Lung microvascular endothelial cell (primary cell): ENCODE measurements around the gene PCDHGB6. TPM values are rescaled to one million over a fixed set of nuclear protein-coding genes. Genes with fewer than 3 reads are reported as not detected.
"Not testable (repeated sequence)": the region's sequence is repeated elsewhere in the genome, so short reads cannot be mapped to it uniquely, and the experiment has no call there.

Experiments used
- DNase-seq, 2 donors: peaks; one replicate each; pipeline versions ENCODE4 v3.0.0 to v3.0.0-alpha.2; 2010; ENCODE audit warnings: low read depth in 2 of 2
- total RNA-seq: library from RNA; depleted of rRNA; stranded (reverse); fragments of >200 nt; gene quantifications from 2 replicates; pipeline ENCODE4 v1.2.1, GENCODE V29; 2014

The PCDHGB6 gene
- total RNA-seq, 1 donor from 2014 or later = 2.4 TPM

DNA sequence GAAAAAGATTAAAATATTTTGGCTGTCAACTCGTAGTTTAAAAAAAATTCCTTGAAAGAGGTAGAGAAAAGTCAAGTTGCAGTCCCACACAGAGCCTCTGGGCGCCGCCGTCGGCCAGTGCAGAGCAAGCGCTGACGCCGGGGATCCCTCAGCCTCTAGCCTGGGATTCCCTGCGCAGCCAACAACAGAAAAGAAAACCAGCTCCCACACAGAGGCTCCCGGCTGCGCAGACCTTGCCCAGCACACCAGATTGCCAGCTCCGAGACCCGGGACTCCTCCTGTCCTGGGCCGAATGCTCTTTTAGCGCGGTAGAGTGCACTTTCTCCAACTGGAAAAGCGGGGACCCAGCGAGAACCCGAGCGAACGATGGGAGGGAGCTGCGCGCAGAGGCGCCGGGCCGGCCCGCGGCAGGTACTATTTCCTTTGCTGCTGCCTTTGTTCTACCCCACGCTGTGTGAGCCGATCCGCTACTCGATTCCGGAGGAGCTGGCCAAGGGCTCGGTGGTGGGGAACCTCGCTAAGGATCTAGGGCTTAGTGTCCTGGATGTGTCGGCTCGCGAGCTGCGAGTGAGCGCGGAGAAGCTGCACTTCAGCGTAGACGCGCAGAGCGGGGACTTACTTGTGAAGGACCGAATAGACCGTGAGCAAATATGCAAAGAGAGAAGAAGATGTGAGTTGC lies 9.8 kb downstream of the PCDHGB6 start, which contains the start of gene PCDHGB7:
TSS of gene PCDHGB7 (plus strand) at position 184 of the 679 bp plus-strand sequence. CDS start at position 367, 183 bp downstream.
- peak; percentile 85 to 89 for DNase-seq

DNA sequence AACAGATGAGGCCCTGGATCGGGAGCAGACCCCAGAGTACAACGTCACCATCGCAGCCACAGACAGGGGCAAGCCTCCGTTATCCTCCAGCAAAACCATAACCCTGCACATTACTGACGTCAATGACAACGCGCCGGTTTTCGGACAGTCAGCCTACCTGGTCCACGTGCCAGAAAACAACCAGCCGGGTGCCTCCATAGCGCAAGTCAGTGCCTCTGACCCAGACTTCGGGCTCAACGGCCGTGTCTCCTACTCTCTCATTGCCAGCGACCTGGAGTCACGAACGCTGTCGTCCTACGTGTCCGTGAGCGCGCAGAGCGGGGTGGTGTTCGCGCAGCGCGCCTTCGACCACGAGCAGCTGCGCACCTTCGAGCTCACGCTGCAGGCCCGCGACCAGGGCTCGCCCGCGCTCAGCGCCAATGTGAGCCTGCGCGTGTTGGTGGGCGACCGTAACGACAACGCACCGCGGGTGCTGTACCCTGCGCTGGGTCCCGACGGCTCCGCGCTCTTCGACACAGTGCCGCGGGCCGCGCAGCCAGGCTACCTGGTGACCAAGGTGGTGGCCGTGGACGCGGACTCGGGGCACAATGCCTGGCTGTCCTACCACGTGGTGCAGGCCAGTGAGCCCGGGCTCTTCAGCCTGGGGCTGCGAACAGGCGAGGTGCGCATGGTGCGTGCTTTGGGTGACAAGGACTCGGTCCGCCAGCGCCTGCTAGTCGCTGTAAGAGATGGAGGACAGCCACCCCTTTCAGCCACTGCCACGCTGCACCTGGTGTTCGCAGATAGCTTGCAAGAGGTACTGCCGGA lies 11.5 kb downstream of the PCDHGB6 start:
- no peak for DNase-seq

DNA sequence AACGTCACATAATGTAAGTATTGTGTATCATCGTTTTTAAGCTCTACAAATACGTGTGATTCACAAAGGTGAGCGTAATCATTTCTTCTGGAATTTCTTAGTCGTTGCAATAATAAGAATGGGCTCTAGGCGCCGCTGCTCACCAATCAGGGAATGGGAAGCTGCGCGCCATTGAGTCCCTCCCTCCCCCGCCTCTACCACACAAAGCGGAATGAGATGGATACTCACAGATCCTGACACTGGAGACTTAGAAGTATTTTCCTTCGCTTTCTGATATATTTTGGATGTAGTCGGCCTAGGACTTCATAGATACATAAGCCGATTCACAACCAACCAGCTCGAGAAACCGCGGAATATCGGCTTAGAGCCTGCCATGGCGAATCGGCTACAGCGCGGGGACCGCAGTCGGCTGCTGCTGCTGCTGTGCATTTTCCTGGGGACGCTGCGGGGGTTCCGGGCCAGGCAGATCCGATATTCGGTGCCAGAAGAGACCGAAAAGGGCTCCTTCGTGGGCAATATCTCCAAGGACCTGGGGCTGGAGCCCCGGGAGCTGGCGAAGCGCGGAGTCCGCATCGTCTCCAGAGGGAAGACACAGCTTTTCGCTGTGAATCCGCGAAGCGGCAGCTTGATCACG lies 13.2 kb downstream of the PCDHGB6 start, which contains the start of gene PCDHGA11:
TSS of gene PCDHGA11 (plus strand) at position 197 of the 634 bp plus-strand sequence. CDS start at position 374, 177 bp downstream.
- DNase-seq = peak; percentile 54 to 72

DNA sequence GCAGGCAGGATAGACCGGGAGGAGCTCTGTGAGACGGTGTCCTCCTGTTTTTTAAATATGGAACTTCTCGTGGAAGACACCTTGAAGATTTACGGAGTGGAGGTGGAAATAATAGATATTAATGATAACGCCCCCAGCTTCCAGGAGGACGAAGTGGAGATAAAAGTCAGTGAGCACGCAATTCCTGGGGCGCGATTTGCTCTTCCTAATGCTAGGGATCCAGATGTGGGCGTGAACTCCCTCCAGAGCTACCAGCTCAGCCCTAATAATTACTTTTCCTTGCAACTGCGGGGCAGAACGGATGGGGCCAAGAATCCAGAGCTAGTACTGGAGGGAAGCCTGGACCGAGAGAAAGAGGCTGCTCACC lies 13.7 kb downstream of the PCDHGB6 start:
- no peak for DNase-seq

DNA sequence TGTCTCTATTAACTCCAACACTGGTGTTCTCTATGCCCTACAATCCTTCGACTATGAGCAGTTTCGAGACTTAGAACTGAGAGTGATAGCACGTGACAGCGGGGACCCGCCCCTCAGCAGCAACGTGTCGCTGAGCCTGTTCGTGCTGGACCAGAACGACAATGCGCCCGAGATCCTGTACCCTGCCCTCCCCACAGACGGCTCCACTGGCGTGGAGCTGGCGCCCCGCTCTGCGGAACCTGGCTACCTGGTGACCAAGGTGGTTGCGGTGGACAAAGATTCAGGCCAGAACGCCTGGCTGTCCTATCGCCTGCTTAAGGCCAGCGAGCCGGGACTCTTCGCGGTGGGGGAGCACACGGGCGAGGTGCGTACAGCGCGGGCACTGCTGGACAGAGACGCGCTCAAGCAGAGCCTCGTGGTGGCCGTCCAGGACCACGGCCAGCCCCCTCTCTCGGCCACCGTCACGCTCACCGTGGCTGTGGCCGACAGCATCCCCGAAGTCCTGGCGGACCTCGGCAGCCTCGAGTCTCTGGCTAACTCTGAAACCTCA lies 15.0 kb downstream of the PCDHGB6 start:
- no peak for DNase-seq

DNA sequence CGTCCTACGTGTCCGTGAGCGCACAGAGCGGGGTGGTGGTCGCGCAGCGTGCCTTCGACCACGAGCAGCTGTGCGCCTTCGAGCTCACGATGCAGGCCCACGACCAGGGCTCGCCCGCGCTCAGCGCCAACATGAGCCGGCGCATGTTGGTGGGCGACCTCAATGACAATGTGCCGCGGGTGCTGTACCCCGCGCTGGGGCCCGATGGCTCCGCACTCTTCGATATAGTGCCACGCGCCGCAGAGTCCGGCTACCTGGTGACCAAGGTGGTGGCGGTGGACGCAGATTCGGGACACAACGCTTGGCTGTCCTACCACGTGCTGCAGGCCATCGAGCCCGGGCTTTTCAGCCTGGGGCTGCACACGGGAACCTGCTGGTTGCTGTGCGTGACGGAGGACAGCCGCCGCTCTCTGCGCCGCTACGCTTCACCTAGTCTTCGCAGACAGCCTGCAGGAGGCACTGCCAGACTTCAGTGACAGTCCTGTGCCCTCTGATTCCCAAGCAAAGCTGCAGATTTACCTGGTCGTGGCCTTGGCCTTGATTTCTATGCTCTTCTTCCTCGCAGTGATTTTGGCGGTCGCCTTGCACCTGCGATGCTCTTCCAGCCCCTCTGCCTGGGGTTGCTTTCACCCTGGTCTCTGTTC lies 20.1 kb downstream of the PCDHGB6 start:
- no peak for DNase-seq

DNA sequence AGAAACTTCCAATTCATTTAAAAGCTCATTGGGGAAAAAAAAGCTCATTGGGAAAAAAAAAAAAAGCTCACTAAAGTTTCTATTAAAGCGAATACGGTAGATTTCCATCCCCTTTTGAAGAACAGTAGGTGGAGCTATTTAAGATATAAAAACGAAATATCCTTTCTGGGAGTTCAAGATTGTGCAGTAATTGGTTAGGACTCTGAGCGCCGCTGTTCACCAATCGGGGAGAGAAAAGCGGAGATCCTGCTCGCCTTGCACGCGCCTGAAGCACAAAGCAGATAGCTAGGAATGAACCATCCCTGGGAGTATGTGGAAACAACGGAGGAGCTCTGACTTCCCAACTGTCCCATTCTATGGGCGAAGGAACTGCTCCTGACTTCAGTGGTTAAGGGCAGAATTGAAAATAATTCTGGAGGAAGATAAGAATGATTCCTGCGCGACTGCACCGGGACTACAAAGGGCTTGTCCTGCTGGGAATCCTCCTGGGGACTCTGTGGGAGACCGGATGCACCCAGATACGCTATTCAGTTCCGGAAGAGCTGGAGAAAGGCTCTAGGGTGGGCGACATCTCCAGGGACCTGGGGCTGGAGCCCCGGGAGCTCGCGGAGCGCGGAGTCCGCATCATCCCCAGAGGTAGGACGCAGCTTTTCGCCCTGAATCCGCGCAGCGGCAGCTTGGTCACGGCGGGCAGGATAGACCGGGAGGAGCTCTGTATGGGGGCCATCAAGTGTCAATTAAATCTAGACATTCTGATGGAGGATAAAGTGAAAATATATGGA lies 22.7 kb downstream of the PCDHGB6 start, which contains the start of gene PCDHGA12:
TSS of gene PCDHGA12 (plus strand) at position 176 of the 782 bp plus-strand sequence. CDS start at position 429, 253 bp downstream.
- DNase-seq = peak; percentile 77 to 87

DNA sequence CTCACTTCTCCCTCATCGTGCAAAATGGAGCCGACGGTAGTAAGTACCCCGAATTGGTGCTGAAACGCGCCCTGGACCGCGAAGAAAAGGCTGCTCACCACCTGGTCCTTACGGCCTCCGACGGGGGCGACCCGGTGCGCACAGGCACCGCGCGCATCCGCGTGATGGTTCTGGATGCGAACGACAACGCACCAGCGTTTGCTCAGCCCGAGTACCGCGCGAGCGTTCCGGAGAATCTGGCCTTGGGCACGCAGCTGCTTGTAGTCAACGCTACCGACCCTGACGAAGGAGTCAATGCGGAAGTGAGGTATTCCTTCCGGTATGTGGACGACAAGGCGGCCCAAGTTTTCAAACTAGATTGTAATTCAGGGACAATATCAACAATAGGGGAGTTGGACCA lies 23.5 kb downstream of the PCDHGB6 start:
- peak in 1 of 2 donors; percentile 20 for DNase-seq

DNA sequence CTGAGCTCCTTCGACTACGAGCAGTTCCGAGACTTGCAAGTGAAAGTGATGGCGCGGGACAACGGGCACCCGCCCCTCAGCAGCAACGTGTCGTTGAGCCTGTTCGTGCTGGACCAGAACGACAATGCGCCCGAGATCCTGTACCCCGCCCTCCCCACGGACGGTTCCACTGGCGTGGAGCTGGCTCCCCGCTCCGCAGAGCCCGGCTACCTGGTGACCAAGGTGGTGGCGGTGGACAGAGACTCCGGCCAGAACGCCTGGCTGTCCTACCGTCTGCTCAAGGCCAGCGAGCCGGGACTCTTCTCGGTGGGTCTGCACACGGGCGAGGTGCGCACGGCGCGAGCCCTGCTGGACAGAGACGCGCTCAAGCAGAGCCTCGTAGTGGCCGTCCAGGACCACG lies 24.5 kb downstream of the PCDHGB6 start:
- DNase-seq = not testable (repeated sequence)

DNA sequence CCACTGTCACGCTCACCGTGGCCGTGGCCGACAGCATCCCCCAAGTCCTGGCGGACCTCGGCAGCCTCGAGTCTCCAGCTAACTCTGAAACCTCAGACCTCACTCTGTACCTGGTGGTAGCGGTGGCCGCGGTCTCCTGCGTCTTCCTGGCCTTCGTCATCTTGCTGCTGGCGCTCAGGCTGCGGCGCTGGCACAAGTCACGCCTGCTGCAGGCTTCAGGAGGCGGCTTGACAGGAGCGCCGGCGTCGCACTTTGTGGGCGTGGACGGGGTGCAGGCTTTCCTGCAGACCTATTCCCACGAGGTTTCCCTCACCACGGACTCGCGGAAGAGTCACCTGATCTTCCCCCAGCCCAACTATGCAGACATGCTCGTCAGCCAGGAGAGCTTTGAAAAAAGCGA lies 24.9 kb downstream of the PCDHGB6 start:
- not testable (repeated sequence) for DNase-seq

DNA sequence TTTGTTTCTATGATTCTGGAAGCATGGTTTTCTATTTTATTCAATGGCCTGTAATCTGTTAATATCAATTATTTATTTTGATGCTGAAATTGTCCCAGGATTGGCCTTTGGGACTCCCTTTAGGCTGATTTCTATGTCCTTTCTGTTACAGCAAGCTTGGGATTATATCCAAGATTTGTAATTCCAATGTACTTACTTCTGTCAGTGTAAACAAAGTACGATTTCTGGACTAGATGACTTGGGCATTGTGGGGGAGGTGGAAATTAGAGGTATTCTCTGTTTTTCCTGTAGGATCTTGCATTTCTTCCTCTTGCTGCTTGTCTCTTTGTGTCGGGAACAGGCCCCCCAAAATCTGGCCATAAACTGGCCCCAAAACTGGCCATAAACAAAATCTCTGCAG lies 26.2 kb downstream of the PCDHGB6 start:
- no peak for DNase-seq

DNA sequence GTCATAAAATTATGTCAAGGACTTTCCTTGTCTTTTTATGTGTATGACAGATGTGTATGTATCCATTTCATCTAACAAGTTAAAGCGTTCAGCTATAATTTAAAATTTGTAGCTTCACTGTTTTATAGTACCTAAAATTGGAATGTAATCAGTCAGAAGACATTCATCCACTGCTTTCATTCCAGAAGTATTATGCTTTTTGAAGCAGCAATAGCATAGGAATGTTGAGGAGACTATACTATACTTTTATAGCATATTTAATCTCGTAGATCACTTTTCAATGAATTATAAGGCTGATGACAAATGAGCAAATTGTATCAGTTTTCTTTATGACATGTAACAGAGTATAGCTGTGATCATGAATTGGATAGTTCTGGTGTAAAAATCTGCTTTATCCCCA lies 29.4 kb downstream of the PCDHGB6 start:
- DNase-seq = no peak

DNA sequence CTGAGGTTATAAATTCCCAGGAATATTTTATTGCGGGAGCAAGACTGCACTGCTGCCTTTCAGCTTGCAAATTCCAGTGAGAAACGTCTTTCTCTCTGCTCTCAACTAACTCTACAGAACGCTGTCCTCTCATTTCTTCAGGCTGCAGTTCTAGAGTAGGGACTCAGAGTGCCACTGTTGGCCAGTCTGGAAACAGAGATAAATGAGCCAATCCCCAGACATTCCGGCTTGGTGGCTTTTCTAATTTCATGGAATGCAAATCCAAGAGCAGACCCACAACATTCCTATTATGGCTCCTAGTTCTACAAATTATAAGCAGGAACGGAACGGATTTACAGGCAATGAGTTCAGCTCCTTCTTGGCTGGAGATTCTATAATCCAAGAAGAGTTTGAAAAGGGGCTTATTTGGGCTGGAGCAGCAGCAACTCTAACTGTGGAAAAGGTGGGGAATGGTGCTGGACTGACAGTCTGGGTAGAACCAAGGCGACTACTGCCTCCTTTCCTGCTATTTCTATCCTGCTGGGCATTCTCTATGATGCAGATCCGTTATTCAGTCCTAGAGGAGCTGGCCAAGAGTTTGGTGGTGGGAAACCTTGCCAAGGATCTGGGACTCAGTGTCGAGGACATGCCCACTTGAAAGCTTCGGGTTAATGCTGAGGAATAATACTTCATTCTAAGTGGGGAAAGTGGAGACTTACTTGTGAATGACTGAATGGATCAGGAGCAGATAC lies 31.8 kb downstream of the PCDHGB6 start:
- no peak for DNase-seq

DNA sequence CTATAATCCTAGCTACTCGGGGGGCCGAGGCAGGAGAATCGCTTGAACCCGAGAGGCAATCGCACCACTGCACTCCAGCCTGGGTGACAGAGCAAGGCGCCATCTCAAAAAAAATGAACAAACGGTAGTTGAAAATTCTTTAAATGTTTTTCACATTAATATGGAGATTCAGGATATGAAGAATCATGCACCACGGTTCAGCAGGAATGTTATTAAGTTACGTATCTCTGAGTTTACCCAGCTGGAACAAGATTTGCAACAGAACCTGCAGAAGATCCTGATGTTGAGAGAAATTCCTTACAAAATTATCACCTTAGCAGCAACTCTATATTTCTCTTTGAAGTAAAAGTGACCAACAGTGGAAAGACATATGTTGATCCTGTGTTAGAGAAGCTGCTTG lies 32.5 kb downstream of the PCDHGB6 start:
- DNase-seq = no peak

DNA sequence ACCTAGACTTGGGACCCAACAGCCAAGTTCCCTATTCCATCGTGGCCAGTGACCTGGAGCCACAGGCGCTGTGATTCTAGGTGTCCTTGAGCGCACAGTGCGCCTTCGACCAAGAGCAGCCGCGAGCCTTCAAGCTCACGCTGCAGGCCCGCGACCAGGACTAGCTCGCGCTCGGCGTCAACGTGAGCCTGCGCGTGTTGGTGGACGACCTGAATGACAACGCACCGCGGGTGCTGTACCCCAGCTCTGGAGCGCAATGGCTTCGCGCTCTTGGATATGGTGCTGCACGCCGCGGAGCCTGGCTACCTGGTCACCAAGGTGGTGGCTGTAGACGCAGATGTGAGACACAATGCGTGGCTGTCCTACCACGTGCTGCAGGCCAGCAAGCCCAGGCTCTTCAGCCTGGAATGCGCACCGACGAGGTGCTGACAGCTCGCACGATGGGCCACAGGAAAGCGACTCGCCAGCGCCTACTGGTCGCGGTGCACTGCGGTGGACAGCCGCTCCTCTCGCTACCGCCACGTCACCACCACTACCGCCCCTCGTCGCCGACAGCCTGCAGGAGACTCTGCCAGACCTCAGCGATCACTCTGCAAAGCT lies 33.9 kb downstream of the PCDHGB6 start:
- DNase-seq = no peak
